Measurements from ENCODE around the gene CLIC4. TPM values are rescaled to one million over a fixed set of nuclear protein-coding genes. Genes with fewer than 3 reads are reported as not detected.

Gene CLIC4
- total RNA-seq, 4 donors from 2014 or later, result 399 to 688 (median 564) TPM

- H3K4me1 ChIP-seq, result peaks cover 10 to 68% (median 35%) of the 10 kb centered on the region in 4 donors
- H3K36me3 ChIP-seq, result no peaks in the 10 kb centered on the region
- H3K27ac ChIP-seq, result peak overlapping the region in 3 of 4 donors; percentile 29 to 87 (median 79)
- no peak for TF ChIP-seq POLR2A (IDR thresholded peaks at IDR 0.05)
- TF ChIP-seq EP300 (IDR thresholded peaks at IDR 0.05), result peak in 1 of 2 donors; percentile 37
- TF ChIP-seq CTCF (IDR thresholded peaks at IDR 0.05), result peak; percentile 58 to 86 (median 80)
- no peaks in the 10 kb centered on the region for H3K9me3 ChIP-seq
- DNase-seq (ENCODE audit: low spot score in 2 of 2), result no peak
- no peaks in the 10 kb centered on the region for H3K27me3 ChIP-seq
- WGBS, 2 donors, result 54% methylated on average over 3 of the region's 3 CpGs
- H3K4me3 ChIP-seq, result no peak overlapping the region
These were observed 85.5 kb downstream of the CLIC4 start for GRCh38 chr1:24830680-24831272.

GRCh38 chr1:24841593-24841992 is 96.3 kb downstream of the CLIC4 start:
- H3K27me3 ChIP-seq, result no peaks in the 10 kb centered on the region
- no peak overlapping the region for H3K27ac ChIP-seq
- WGBS, 2 donors, result 90% methylated on average over 3 of the region's 3 CpGs
- no peak for DNase-seq (ENCODE audit: low spot score in 2 of 2)
- no peak overlapping the region for H3K4me3 ChIP-seq
- H3K4me1 ChIP-seq, result peaks cover 0 to 23% (median 0%) of the 10 kb centered on the region in 4 donors
- H3K36me3 ChIP-seq, result peaks cover 0 to 25% (median 0%) of the 10 kb centered on the region in 3 donors
- TF ChIP-seq POLR2A (IDR thresholded peaks at IDR 0.05) (no peak), CTCF (IDR thresholded peaks at IDR 0.05) (no peak), EP300 (IDR thresholded peaks at IDR 0.05) (no peak)
- no peaks in the 10 kb centered on the region for H3K9me3 ChIP-seq

- H3K4me3 ChIP-seq, result no peak overlapping the region
- no peak for DNase-seq (ENCODE audit: low spot score in 2 of 2)
- H3K36me3 ChIP-seq, result peaks cover 0 to 12% (median 0%) of the 10 kb centered on the region in 3 donors
- H3K4me1 ChIP-seq, result peaks cover 0 to 26% (median 8%) of the 10 kb centered on the region in 4 donors
- no peaks in the 10 kb centered on the region for H3K9me3 ChIP-seq
- 85 to 86% methylated on average over 4 of the region's 4 CpGs for WGBS, 2 donors
- no peaks in the 10 kb centered on the region for H3K27me3 ChIP-seq
- no peak overlapping the region for H3K27ac ChIP-seq
- TF ChIP-seq EP300 (IDR thresholded peaks at IDR 0.05) (no peak), POLR2A (IDR thresholded peaks at IDR 0.05) (no peak), CTCF (IDR thresholded peaks at IDR 0.05) (no peak)
These were observed 101.4 kb downstream of the CLIC4 start for GRCh38 chr1:24846671-24847070.

- Histone ChIP-seq H3K27ac (peak overlapping the region; percentile 57 to 80 (median 72)), H3K4me3 (peak overlapping the region; percentile 39 to 61 (median 51)), H3K27me3 (no peaks in the 10 kb centered on the region), H3K4me1 (peaks cover 0 to 26% (median 8%) of the 10 kb centered on the region in 4 donors), H3K9me3 (no peaks in the 10 kb centered on the region), H3K36me3 (peaks cover 0 to 6% (median 0%) of the 10 kb centered on the region in 3 donors)
- TF ChIP-seq EP300 (IDR thresholded peaks at IDR 0.05) (peak in 1 of 2 donors; percentile 64), POLR2A (IDR thresholded peaks at IDR 0.05) (peak; percentile 20 to 33), CTCF (IDR thresholded peaks at IDR 0.05) (peak; percentile 87 to 96 (median 95))
- 0 to 1% methylated on average over 42 to 69 of the region's 89 CpGs for WGBS, 2 donors
- peak; percentile 84 to 91 for DNase-seq (ENCODE audit: low spot score in 2 of 2)
These were observed 103.0 kb downstream of the CLIC4 start for GRCh38 chr1:24847995-24848881.

All from tibial nerve (tissue), 4 donors.